ENCODE measurements around the gene TNFSF15. TPM values are rescaled to one million over a fixed set of nuclear protein-coding genes. Genes with fewer than 3 reads are reported as not detected.

TNFSF15 gene
- polyA plus RNA-seq, 1 experiment: 2.8 TPM

DNA sequence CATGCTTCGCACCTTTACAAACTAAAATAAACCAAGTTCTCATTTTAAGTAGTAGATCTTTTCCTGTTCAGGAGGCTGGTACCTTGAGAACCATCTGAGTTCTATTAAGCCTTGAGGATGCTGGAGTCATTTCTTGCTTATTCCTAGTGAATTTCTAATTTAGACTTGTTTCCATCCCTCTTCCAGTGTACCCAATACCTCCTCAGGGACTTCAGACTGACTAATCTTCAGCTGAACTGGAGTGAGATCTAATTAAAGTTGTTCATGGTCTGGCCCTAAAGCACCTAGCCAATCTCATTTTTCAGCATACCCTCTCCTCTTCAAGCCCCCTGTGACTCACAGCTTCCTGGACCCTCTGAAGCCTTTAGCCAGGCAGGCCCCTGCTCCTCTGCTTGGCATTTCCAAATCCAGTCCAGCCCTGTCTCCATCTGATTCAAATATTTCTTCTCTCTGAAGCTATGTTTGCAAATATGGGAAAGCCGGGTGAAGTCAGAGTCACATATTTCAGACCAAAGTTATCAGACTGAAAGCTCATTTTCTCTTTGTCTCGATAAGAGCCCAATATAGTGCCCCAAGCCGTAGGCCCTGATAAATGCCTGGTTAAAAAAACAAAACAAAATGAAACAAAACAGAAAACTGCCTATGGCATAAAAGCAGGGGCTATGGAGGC is 19.4 kb upstream of the TNFSF15 start:
- Histone ChIP-seq H3K27ac (ENCODE audit: low read depth, low read length) (no peak overlapping the region), H3K9me3 (ENCODE audit: control insufficient read depth, insufficient read depth, low read length) (no peaks in the 10 kb centered on the region), H3K4me3 (ENCODE audit: low read depth, low read length) (no peak overlapping the region), H3K27me3 (ENCODE audit: control insufficient read depth, insufficient read depth, low read length) (no peaks in the 10 kb centered on the region)
- ChIA-PET POLR2A (no interaction called here), CTCF (no interaction called here)
- no peak for DNase-seq (ENCODE audit: low read depth, low spot score)
- TF ChIP-seq, protein P1, sequence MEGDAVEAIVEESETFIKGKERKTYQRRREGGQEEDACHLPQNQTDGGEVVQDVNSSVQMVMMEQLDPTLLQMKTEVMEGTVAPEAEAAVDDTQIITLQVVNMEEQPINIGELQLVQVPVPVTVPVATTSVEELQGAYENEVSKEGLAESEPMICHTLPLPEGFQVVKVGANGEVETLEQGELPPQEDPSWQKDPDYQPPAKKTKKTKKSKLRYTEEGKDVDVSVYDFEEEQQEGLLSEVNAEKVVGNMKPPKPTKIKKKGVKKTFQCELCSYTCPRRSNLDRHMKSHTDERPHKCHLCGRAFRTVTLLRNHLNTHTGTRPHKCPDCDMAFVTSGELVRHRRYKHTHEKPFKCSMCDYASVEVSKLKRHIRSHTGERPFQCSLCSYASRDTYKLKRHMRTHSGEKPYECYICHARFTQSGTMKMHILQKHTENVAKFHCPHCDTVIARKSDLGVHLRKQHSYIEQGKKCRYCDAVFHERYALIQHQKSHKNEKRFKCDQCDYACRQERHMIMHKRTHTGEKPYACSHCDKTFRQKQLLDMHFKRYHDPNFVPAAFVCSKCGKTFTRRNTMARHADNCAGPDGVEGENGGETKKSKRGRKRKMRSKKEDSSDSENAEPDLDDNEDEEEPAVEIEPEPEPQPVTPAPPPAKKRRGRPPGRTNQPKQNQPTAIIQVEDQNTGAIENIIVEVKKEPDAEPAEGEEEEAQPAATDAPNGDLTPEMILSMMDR (IDR thresholded peaks at IDR 0.05; ENCODE audit: low read depth, low read length): no peak

DNA sequence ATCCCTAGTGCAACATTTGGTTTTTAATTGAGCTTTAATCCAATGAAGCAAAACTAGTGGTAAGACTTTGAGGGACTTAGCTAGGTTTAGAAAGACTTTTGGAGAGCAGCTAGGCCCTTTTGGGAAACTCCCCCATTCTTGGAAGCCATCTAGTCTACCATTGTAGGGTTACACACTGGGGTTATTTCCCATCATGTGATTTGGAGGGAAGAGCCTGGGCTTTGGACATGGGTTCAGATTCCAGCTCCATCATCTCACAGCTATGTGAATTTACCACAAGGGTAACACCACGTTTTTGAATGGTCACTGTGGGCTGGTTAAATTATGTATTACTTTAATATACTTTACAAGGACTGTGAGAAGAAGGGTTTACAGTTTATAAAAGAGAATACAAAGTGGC is 18.3 kb upstream of the TNFSF15 start:
- CTCF ChIA-PET: no interaction called here
- peak; percentile 36 for DNase-seq (ENCODE audit: low read depth, low spot score)
- POLR2A ChIA-PET: no interaction called here

DNA sequence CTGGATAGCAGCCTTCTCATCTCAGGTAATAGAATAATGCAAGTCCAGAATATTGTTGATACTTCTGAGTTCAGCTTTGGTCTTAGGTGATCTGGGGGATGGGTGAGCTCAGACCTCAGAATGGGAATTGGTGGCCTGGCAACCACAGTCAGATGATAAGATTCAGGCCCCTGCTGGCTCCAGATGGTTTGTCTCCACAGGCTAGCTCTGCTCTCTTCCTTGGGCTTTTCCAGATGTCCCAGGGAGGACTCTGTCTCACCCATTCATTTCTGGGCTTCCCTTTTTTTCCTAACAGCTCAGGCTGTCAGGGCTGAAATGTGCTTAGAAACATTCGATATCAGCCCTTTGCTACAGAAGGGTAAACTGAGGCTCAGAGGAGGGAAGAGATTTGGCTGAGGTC is 17.6 kb upstream of the TNFSF15 start:
- DNase-seq (ENCODE audit: low read depth, low spot score): no peak
- H3K4me3 ChIP-seq (ENCODE audit: low read depth, low read length): no peak overlapping the region

More for the DNA sequence above, 18.3 kb upstream of the TNFSF15 start:
- TF ChIP-seq, protein P1 (IDR thresholded peaks at IDR 0.05; ENCODE audit: low read depth, low read length): no peak
- H3K27me3 ChIP-seq (ENCODE audit: control insufficient read depth, insufficient read depth, low read length): no peaks in the 10 kb centered on the region
- no peak overlapping the region for H3K27ac ChIP-seq (ENCODE audit: low read depth, low read length)
- no peak overlapping the region for H3K4me3 ChIP-seq (ENCODE audit: low read depth, low read length)
- no peaks in the 10 kb centered on the region for H3K9me3 ChIP-seq (ENCODE audit: control insufficient read depth, insufficient read depth, low read length)

DNA sequence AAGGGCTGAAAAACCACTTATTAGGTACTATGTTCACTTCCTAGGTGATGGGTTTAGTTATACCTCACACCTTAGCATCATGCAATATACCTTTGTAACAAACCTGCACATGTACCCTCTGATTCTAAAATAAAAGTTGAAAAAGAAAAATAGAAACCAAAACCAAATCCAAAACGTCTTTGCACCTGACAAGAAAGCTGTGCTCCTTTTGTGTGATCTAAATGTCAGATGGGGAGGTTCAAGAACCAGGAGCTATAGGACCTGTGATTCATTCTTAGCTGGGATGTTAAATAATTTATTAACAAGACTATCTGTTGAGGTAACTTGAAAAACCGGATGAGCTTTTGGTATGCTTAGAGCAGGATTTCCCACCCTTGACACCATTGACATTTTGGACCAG is 16.9 kb upstream of the TNFSF15 start:
- no peak overlapping the region for H3K4me3 ChIP-seq (ENCODE audit: low read depth, low read length)
- no peaks in the 10 kb centered on the region for H3K9me3 ChIP-seq (ENCODE audit: control insufficient read depth, insufficient read depth, low read length)
- ChIA-PET CTCF (no interaction called here), POLR2A (no interaction called here)
- H3K27me3 ChIP-seq (ENCODE audit: control insufficient read depth, insufficient read depth, low read length): no peaks in the 10 kb centered on the region
- DNase-seq (ENCODE audit: low read depth, low spot score): no peak
- no peak overlapping the region for H3K27ac ChIP-seq (ENCODE audit: low read depth, low read length)
- TF ChIP-seq, protein P1 (IDR thresholded peaks at IDR 0.05; ENCODE audit: low read depth, low read length): no peak

More for the DNA sequence above, 17.6 kb upstream of the TNFSF15 start:
- Histone ChIP-seq H3K9me3 (ENCODE audit: control insufficient read depth, insufficient read depth, low read length) (no peaks in the 10 kb centered on the region), H3K27me3 (ENCODE audit: control insufficient read depth, insufficient read depth, low read length) (no peaks in the 10 kb centered on the region), H3K27ac (ENCODE audit: low read depth, low read length) (no peak overlapping the region)
- ChIA-PET CTCF (no interaction called here), POLR2A (no interaction called here)
- TF ChIP-seq, protein P1 (IDR thresholded peaks at IDR 0.05; ENCODE audit: low read depth, low read length): no peak

DNA sequence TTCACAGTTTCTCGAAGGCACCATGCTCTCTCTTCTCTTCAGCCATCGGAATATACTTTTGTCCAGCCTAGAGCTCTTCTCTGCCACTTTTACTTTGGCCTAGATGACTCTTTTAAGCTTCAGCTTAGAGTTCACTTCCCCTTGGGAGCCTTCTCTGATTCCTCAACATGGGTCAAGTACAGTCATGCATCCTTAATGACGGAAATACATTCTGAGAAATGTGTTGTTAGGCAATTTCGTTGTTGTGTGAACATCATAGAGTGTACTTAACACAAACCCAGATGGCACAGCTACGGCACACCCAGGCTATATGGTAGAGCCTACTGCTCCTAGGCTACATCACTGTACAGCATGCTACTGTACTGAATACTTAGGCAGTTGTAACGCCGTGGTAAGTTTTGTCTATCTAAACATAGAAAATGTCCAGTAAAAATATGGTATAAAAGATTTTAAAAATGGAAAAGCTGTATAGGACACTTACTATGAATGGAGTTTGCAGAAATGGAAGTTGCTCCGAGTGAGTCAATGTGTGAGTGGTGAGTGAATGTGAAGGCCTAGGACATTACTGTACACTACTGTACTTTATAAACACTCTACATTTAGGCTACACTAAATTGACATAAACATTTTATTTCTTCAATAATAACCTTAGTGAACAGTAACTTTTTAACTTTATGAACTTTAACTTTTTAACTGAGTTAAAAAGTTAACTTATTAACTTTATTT is 15.1 kb upstream of the TNFSF15 start:
- H3K4me3 ChIP-seq (ENCODE audit: low read depth, low read length): no peak overlapping the region
- no peaks in the 10 kb centered on the region for H3K9me3 ChIP-seq (ENCODE audit: control insufficient read depth, insufficient read depth, low read length)
- H3K27ac ChIP-seq (ENCODE audit: low read depth, low read length): no peak overlapping the region
- peaks cover 5% of the 10 kb centered on the region for H3K27me3 ChIP-seq (ENCODE audit: control insufficient read depth, insufficient read depth, low read length)
- ChIA-PET CTCF (no interaction called here), POLR2A (no interaction called here)
- TF ChIP-seq, protein P1 (IDR thresholded peaks at IDR 0.05; ENCODE audit: low read depth, low read length): no peak
- DNase-seq (ENCODE audit: low read depth, low spot score): no peak
